ENCODE measurements around the gene TUBAL3. TPM values are rescaled to one million over a fixed set of nuclear protein-coding genes. Genes with fewer than 3 reads are reported as not detected.

Gene TUBAL3
- total and polyA plus RNA-seq, 2 donors (not counting 3 experiments of a cell fraction or from before 2014, with no cell fraction given): not detected

GRCh38 chr10:5445006-5445405 is 40.4 kb upstream of the TUBAL3 start:
- no peaks in the 10 kb centered on the region for H4K20me1 ChIP-seq (replicated peaks; ENCODE audit: control insufficient read depth, extremely low read depth, insufficient read depth, low read length)
- no peak overlapping the region for H3K27ac ChIP-seq (ENCODE audit: insufficient read depth, low read depth, low read length)
- dilution Hi-C loops (cut with MboI; ENCODE audit: extremely low pct_ligation_motif_present, low sequenced_read_pairs) (no loop called here), intact Hi-C loops (cut with micrococcal nuclease) (loop anchor here (5.0 to 10.0 kb wide), 2 partner anchors 150 to 427 kb away; no protein-coding TSS in a partner anchor)
- no peak for FAIRE-seq
- H3K9me1 ChIP-seq (replicated peaks; ENCODE audit: control insufficient read depth, extremely low read depth, insufficient read depth, low read length): no peaks in the 10 kb centered on the region
- peaks cover 24% of the 10 kb centered on the region for H3K4me1 ChIP-seq (ENCODE audit: control insufficient read depth, extremely low read depth, insufficient read depth, low read length)
- no peaks in the 10 kb centered on the region for H3K27me3 ChIP-seq (ENCODE audit: control insufficient read depth in 2 of 2, insufficient read depth in 2 of 2, low read length in 2 of 2)
- no peak for DNase-seq (ENCODE audit: low read depth, low spot score)
- no peak overlapping the region for H3K9ac ChIP-seq (replicated peaks; ENCODE audit: extremely low read depth, insufficient read depth, low read length)
- no TSS peak for BruUV-seq (replicated peaks)
- no peak for TF ChIP-seq CTCF (IDR thresholded peaks at IDR 0.05; ENCODE audit: extremely low read depth in 1 of 2, insufficient read depth in 1 of 2, low read depth in 1 of 2, low read length in 2 of 2)
- no peak for TF ChIP-seq JUN (IDR thresholded peaks at IDR 0.05; ENCODE audit: borderline replicate concordance, insufficient read depth, insufficient read length, low read depth)
- peaks cover 0 to 3% of the 10 kb centered on the region in 2 experiments for H3K36me3 ChIP-seq (ENCODE audit: control insufficient read depth in 2 of 2, extremely low read depth in 1 of 2, insufficient read depth in 2 of 2, low read length in 2 of 2)
- ChIA-PET POLR2A (no interaction called here), CTCF (interaction anchor here (1.0 to 10.4 kb wide), 4 partner anchors 11 to 185 kb away, joined by 4 to 309 read pairs (median 11); no protein-coding TSS in a partner anchor)
- H3K4me3 ChIP-seq (replicated peaks in 1 of 3; ENCODE audit: insufficient read depth in 1 of 3, low read depth in 1 of 3, low read length in 3 of 3): no peak overlapping the region
- H2AFZ ChIP-seq (ENCODE audit: low read depth, low read length): no peak overlapping the region
- H3K9me3 ChIP-seq (replicated peaks; ENCODE audit: control insufficient read depth, insufficient read depth, low read length): no peaks in the 10 kb centered on the region
- H3K4me2 ChIP-seq (ENCODE audit: insufficient read depth, low read length): no peak overlapping the region
- H3K79me2 ChIP-seq (ENCODE audit: control insufficient read depth, insufficient read depth, low read length): peaks cover 41% of the 10 kb centered on the region

- no peaks in the 10 kb centered on the region for H3K9me3 ChIP-seq (replicated peaks; ENCODE audit: control insufficient read depth, insufficient read depth, low read length)
- H3K4me3 ChIP-seq (replicated peaks in 1 of 3; ENCODE audit: insufficient read depth in 1 of 3, low read depth in 1 of 3, low read length in 3 of 3): no peak overlapping the region
- H2AFZ ChIP-seq (ENCODE audit: low read depth, low read length): no peak overlapping the region
- H3K36me3 ChIP-seq (ENCODE audit: control insufficient read depth in 2 of 2, extremely low read depth in 1 of 2, insufficient read depth in 2 of 2, low read length in 2 of 2): peaks cover 0 to 5% of the 10 kb centered on the region in 2 experiments
- FAIRE-seq: no peak
- H3K4me2 ChIP-seq (ENCODE audit: insufficient read depth, low read length): no peak overlapping the region
- H3K9me1 ChIP-seq (replicated peaks; ENCODE audit: control insufficient read depth, extremely low read depth, insufficient read depth, low read length): no peaks in the 10 kb centered on the region
- BruUV-seq (replicated peaks): no TSS peak
- peaks cover 9% of the 10 kb centered on the region for H3K4me1 ChIP-seq (ENCODE audit: control insufficient read depth, extremely low read depth, insufficient read depth, low read length)
- no peak overlapping the region for H3K9ac ChIP-seq (replicated peaks; ENCODE audit: extremely low read depth, insufficient read depth, low read length)
- POLR2A ChIA-PET: no interaction called here
- no peaks in the 10 kb centered on the region for H4K20me1 ChIP-seq (replicated peaks; ENCODE audit: control insufficient read depth, extremely low read depth, insufficient read depth, low read length)
- H3K27me3 ChIP-seq (ENCODE audit: control insufficient read depth in 2 of 2, insufficient read depth in 2 of 2, low read length in 2 of 2): no peaks in the 10 kb centered on the region
- TF ChIP-seq MYC (IDR thresholded peaks at IDR 0.05; ENCODE audit: low read depth, low read length) (no peak), GATA2 (IDR thresholded peaks at IDR 0.05; ENCODE audit: insufficient read depth, insufficient read length, low read depth, low read length) (no peak), POLR2A (IDR thresholded peaks at IDR 0.05; ENCODE audit: low read depth, low read length) (no peak)
- CTCF ChIA-PET: interaction anchor here (0.7 to 10.4 kb wide), 12 partner anchors 10 to 594 kb away, joined by 3 to 309 read pairs (median 4); no protein-coding TSS in a partner anchor
- dilution Hi-C loops (cut with MboI; ENCODE audit: extremely low pct_ligation_motif_present, low sequenced_read_pairs) (no loop called here), intact Hi-C loops (cut with micrococcal nuclease) (loop anchor here (10.0 kb wide), 1 partner anchor 151 kb away; no protein-coding TSS in a partner anchor)
- DNase-seq (ENCODE audit: low read depth, low spot score): no peak
- peaks cover 31% of the 10 kb centered on the region for H3K79me2 ChIP-seq (ENCODE audit: control insufficient read depth, insufficient read depth, low read length)
- no peak overlapping the region for H3K27ac ChIP-seq (ENCODE audit: insufficient read depth, low read depth, low read length)
These were observed 38.8 kb upstream of the TUBAL3 start for GRCh38 chr10:5443429-5443828.

Data from endothelial cell of umbilical vein (primary cell).